Measurements from ENCODE around the gene GTSE1. TPM values are rescaled to one million over a fixed set of nuclear protein-coding genes. Genes with fewer than 3 reads are reported as not detected.

The GTSE1 gene
- total and polyA plus RNA-seq, 5 donors from 2014 or later: 0.17 to 1.3 (median 0.47) TPM; not detected in 1

- Histone ChIP-seq H3K27ac (ENCODE audit: insufficient read depth, low read length, poor library complexity, severe bottlenecking) (no peak overlapping the region), H3K36me3 (ENCODE audit: control insufficient read depth, insufficient read depth, low read length) (no peaks in the 10 kb centered on the region)
- ATAC-seq (ENCODE audit: low read depth in 2 of 2): no peak
Observed at GRCh38 chr22:46373921-46374662, 77.4 kb downstream of the GTSE1 start.

DNA sequence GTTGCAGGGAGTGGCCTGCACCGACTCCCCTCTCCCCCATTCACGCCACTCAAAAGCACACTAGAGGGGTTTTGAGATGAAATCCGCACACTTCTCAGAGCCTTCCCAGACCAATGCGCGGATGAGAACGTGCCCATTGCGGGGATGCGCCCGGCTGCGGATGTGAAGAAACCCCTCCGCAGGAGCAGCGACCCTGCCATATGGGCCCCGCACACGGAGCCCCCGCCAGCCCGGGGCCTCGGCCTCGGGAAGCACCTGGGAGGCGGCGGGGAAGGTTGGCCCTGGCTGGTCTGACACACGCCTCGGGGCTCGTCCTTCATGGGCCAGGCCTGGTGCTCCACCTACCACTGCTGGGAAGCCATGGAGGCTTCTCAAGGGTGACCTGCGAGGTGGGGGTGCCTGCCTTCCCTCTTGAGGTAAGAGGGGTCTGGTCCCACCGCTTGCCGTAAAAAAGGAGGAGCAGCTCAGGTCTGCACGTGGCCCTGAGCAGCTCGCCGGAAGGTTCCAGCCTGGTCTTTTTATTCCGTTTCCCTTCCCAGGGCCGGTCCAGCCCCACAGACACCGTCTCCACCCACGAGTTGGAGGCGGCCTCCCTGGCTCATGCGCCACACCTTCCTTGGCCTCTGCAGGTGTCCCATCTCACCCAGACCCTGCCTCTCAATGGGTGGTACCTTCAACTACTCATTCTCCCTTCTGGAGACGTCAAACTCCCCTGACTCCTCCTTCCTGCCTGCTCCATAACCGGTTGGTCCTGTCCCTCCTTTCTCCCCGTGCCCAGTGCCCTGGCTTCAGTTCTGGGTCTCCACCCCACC lies 78.2 kb downstream of the GTSE1 start:
- no peak overlapping the region for H3K27ac Mint-ChIP-seq
- no peak overlapping the region for H3K4me3 Mint-ChIP-seq
- DNase-seq (no peak), ATAC-seq (ENCODE audit: low read depth in 2 of 2) (no peak)
- no peaks in the 10 kb centered on the region for H3K36me3 ChIP-seq (ENCODE audit: control insufficient read depth, insufficient read depth, low read length)
- no peaks in the 10 kb centered on the region for H3K27me3 ChIP-seq (ENCODE audit: control insufficient read depth, insufficient read depth, low read length)
- H3K36me3 Mint-ChIP-seq: peaks cover 3% of the 10 kb centered on the region
- no peak overlapping the region for H3K4me3 ChIP-seq (ENCODE audit: low read depth, low read length)
- H3K4me1 ChIP-seq (ENCODE audit: control insufficient read depth, insufficient read depth, low read length, poor library complexity, severe bottlenecking): peaks cover 8% of the 10 kb centered on the region
- no peak overlapping the region for H3K27ac ChIP-seq (ENCODE audit: insufficient read depth, low read length, poor library complexity, severe bottlenecking)
- peaks cover 0 to 11% (median 2%) of the 10 kb centered on the region in 7 donors for H3K9me3 Mint-ChIP-seq
- peaks cover 0 to 34% (median 3%) of the 10 kb centered on the region in 4 donors for H3K4me1 Mint-ChIP-seq
- peaks cover 0 to 2% of the 10 kb centered on the region in 2 experiments for H3K9me3 ChIP-seq (ENCODE audit: control insufficient read depth in 2 of 2, low read length in 2 of 2)
- peaks cover 6% of the 10 kb centered on the region for H3K27me3 Mint-ChIP-seq

More at GRCh38 chr22:46373921-46374662, 77.4 kb downstream of the GTSE1 start:
- no peak for DNase-seq
- peak overlapping the region in 1 of 4 donors; percentile 3 for H3K4me3 Mint-ChIP-seq
- peaks cover 0 to 36% (median 3%) of the 10 kb centered on the region in 4 donors for H3K4me1 Mint-ChIP-seq
- H3K36me3 Mint-ChIP-seq: peaks cover 3% of the 10 kb centered on the region
- Histone ChIP-seq H3K4me3 (ENCODE audit: low read depth, low read length) (no peak overlapping the region), H3K4me1 (ENCODE audit: control insufficient read depth, insufficient read depth, low read length, poor library complexity, severe bottlenecking) (peaks cover 8% of the 10 kb centered on the region), H3K9me3 (ENCODE audit: control insufficient read depth in 2 of 2, low read length in 2 of 2) (peaks cover 0 to 2% of the 10 kb centered on the region in 2 experiments), H3K27me3 (ENCODE audit: control insufficient read depth, insufficient read depth, low read length) (no peaks in the 10 kb centered on the region)
- H3K27ac Mint-ChIP-seq: no peak overlapping the region
- H3K27me3 Mint-ChIP-seq: peaks cover 6% of the 10 kb centered on the region
- H3K9me3 Mint-ChIP-seq: peaks cover 0 to 11% (median 2%) of the 10 kb centered on the region in 7 donors

DNA sequence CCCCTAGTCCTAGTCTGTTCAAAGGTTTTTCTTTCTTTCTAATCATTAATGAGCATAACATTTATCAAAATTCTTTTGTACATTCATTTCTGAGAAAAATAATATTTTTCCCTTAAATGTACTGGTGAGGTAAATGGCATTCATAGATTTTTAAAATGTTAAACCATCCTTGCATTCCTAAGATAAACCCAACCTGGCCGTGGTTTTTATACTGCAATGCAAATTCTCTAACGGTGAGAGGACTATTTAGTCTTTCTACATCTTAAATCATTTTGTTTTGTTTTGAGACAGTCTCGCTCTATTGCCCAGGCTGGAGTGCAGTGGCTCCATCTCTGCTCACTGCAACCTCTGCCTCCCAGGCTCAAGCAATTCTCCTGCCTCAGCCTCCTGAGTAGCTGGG lies 79.4 kb downstream of the GTSE1 start:
- H3K27ac Mint-ChIP-seq: no peak overlapping the region
- ATAC-seq (ENCODE audit: low read depth in 2 of 2) (no peak), DNase-seq (no peak)
- Histone ChIP-seq H3K27ac (ENCODE audit: insufficient read depth, low read length, poor library complexity, severe bottlenecking) (no peak overlapping the region), H3K36me3 (ENCODE audit: control insufficient read depth, insufficient read depth, low read length) (no peaks in the 10 kb centered on the region), H3K9me3 (ENCODE audit: control insufficient read depth in 2 of 2, low read length in 2 of 2) (peaks cover 0 to 2% of the 10 kb centered on the region in 2 experiments), H3K27me3 (ENCODE audit: control insufficient read depth, insufficient read depth, low read length) (no peaks in the 10 kb centered on the region), H3K4me1 (ENCODE audit: control insufficient read depth, insufficient read depth, low read length, poor library complexity, severe bottlenecking) (peaks cover 8% of the 10 kb centered on the region), H3K4me3 (ENCODE audit: low read depth, low read length) (no peak overlapping the region)
- H3K27me3 Mint-ChIP-seq: peaks cover 6% of the 10 kb centered on the region
- H3K9me3 Mint-ChIP-seq: peaks cover 0 to 11% (median 2%) of the 10 kb centered on the region in 7 donors
- H3K4me3 Mint-ChIP-seq: no peak overlapping the region
- peaks cover 3% of the 10 kb centered on the region for H3K36me3 Mint-ChIP-seq
- H3K4me1 Mint-ChIP-seq: peaks cover 0 to 23% (median 3%) of the 10 kb centered on the region in 4 donors

DNA sequence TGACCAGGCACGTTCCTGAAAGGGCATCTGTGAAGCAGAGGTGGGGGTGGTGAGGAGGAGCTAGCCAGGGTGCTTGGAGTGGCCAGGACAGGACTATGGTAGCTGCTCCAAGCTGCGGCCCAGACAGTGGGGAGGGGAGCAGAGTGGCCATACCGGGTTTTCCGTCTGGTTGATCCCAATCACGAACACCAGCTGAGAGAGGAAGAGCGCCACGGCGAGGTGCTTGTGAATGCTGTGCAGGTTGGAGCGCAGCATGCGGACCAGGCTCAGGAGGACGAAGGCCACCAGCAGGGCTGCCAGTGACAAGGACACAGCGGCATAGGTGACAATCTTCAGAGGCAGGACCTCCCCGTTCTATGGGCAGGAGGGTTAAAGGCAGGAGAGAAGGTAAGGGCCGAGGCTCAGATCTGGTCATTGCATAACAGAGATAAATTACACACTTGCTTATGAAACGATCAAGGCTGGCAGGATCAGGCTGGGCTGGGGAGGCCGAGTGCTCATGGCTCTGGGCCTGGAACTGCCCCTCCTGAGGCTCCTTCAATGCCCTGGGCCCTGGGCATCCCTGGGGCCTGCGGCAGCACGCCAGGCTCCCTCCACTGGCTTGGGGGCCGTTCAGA lies 80.3 kb downstream of the GTSE1 start:
- Histone ChIP-seq H3K4me3 (ENCODE audit: low read depth, low read length) (no peak overlapping the region), H3K9me3 (ENCODE audit: control insufficient read depth in 2 of 2, low read length in 2 of 2) (peaks cover 0 to 2% of the 10 kb centered on the region in 2 experiments), H3K4me1 (ENCODE audit: control insufficient read depth, insufficient read depth, low read length, poor library complexity, severe bottlenecking) (peaks cover 8% of the 10 kb centered on the region), H3K27me3 (ENCODE audit: control insufficient read depth, insufficient read depth, low read length) (no peaks in the 10 kb centered on the region), H3K36me3 (ENCODE audit: control insufficient read depth, insufficient read depth, low read length) (no peaks in the 10 kb centered on the region), H3K27ac (ENCODE audit: insufficient read depth, low read length, poor library complexity, severe bottlenecking) (no peak overlapping the region)
- peaks cover 0 to 16% (median 2%) of the 10 kb centered on the region in 4 donors for H3K4me1 Mint-ChIP-seq
- ATAC-seq (ENCODE audit: low read depth in 2 of 2) (no peak), DNase-seq (no peak)
- H3K36me3 Mint-ChIP-seq: peaks cover 3% of the 10 kb centered on the region
- H3K4me3 Mint-ChIP-seq: no peak overlapping the region
- peaks cover 6% of the 10 kb centered on the region for H3K27me3 Mint-ChIP-seq
- H3K27ac Mint-ChIP-seq: no peak overlapping the region
- peaks cover 0 to 11% (median 2%) of the 10 kb centered on the region in 7 donors for H3K9me3 Mint-ChIP-seq

- ATAC-seq (ENCODE audit: low read depth in 2 of 2) (no peak), DNase-seq (no peak)
- peaks cover 4% of the 10 kb centered on the region for H3K27me3 Mint-ChIP-seq
- H3K9me3 ChIP-seq (ENCODE audit: control insufficient read depth in 2 of 2, low read length in 2 of 2): peaks cover 0 to 2% of the 10 kb centered on the region in 2 experiments
- peaks cover 0 to 15% (median 2%) of the 10 kb centered on the region in 4 donors for H3K4me1 Mint-ChIP-seq
- H3K36me3 ChIP-seq (ENCODE audit: control insufficient read depth, insufficient read depth, low read length): no peaks in the 10 kb centered on the region
- H3K4me1 ChIP-seq (ENCODE audit: control insufficient read depth, insufficient read depth, low read length, poor library complexity, severe bottlenecking): peaks cover 8% of the 10 kb centered on the region
- H3K27me3 ChIP-seq (ENCODE audit: control insufficient read depth, insufficient read depth, low read length): no peaks in the 10 kb centered on the region
- no peak overlapping the region for H3K4me3 Mint-ChIP-seq
- no peak overlapping the region for H3K27ac ChIP-seq (ENCODE audit: insufficient read depth, low read length, poor library complexity, severe bottlenecking)
- H3K36me3 Mint-ChIP-seq: peaks cover 3% of the 10 kb centered on the region
- no peak overlapping the region for H3K4me3 ChIP-seq (ENCODE audit: low read depth, low read length)
- no peak overlapping the region for H3K27ac Mint-ChIP-seq
- peaks cover 0 to 11% (median 2%) of the 10 kb centered on the region in 7 donors for H3K9me3 Mint-ChIP-seq
Observed at GRCh38 chr22:46377525-46378425, 81.1 kb downstream of the GTSE1 start.

DNA sequence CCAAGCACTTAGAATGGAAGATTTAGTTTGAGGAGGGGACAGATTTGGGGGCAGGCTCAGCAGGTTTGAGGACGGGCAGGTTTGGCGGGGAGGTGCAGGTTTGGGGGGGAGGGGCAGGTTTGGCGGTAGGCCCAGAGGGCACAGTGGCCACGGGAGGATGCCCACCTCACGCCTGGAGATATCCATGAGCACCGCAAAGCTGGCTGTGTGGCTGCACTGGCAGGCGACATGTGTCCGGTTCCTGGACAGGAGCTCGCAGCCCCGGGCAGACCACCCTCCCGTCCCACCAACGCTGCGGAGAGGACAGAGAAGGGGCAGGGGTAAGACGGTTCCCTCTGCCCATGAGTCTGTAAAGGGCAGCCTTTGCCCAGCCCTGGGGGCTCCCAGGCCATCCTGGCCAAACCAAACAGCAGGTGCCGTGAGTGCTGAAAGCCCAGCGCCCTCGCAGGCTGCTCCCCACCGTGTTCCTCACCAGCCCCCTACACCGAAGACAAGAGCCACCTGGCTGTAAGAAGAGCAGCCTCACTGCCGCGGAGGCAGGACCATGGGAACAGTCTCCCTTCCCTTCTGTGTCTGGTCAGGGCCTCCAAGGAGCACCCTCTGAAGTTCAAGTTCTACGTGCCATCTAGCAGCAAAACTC lies 81.9 kb downstream of the GTSE1 start:
- H3K27ac ChIP-seq (ENCODE audit: insufficient read depth, low read length, poor library complexity, severe bottlenecking): no peak overlapping the region
- Mint-ChIP-seq H3K27ac (no peak overlapping the region), H3K27me3 (no peaks in the 10 kb centered on the region), H3K4me3 (no peak overlapping the region), H3K36me3 (peaks cover 3% of the 10 kb centered on the region), H3K4me1 (peaks cover 0 to 12% (median 2%) of the 10 kb centered on the region in 4 donors), H3K9me3 (peaks cover 0 to 11% (median 2%) of the 10 kb centered on the region in 7 donors)
- DNase-seq (no peak), ATAC-seq (ENCODE audit: low read depth in 2 of 2) (no peak)
- H3K4me1 ChIP-seq (ENCODE audit: control insufficient read depth, insufficient read depth, low read length, poor library complexity, severe bottlenecking): peaks cover 8% of the 10 kb centered on the region
- H3K4me3 ChIP-seq (ENCODE audit: low read depth, low read length): no peak overlapping the region
- peaks cover 0 to 2% of the 10 kb centered on the region in 2 experiments for H3K9me3 ChIP-seq (ENCODE audit: control insufficient read depth in 2 of 2, low read length in 2 of 2)
- no peaks in the 10 kb centered on the region for H3K27me3 ChIP-seq (ENCODE audit: control insufficient read depth, insufficient read depth, low read length)
- H3K36me3 ChIP-seq (ENCODE audit: control insufficient read depth, insufficient read depth, low read length): no peaks in the 10 kb centered on the region
